GM19438 (cell line): ENCODE data around the gene CACNG5.

Experiments used
- ATAC-seq: cut with Tn5 transposase; IDR thresholded peaks from one replicate; pipeline ENCODE4 v1.9.1; 2021; ENCODE audit warnings: low read depth; ENCODE audit not compliant: unreplicated experiment

CACNG5 gene

GRCh38 chr17:66847704-66848103, 12.8 kb downstream of the CACNG5 start:
- no peak for ATAC-seq

- no peak for ATAC-seq
Observed at GRCh38 chr17:66848496-66848895, 13.6 kb downstream of the CACNG5 start.

- no peak for ATAC-seq
Observed at GRCh38 chr17:66849032-66849655, 14.2 kb downstream of the CACNG5 start.

- ATAC-seq: no peak
Observed at GRCh38 chr17:66849851-66850580, 15.1 kb downstream of the CACNG5 start.

GRCh38 chr17:66850692-66851091, 15.8 kb downstream of the CACNG5 start:
- ATAC-seq: no peak

GRCh38 chr17:66855204-66855603, 20.3 kb downstream of the CACNG5 start:
- no peak for ATAC-seq

GRCh38 chr17:66858226-66859083, 23.5 kb downstream of the CACNG5 start:
- ATAC-seq: no peak

- ATAC-seq: no peak
Observed at GRCh38 chr17:66859353-66859752, 24.4 kb downstream of the CACNG5 start.

- no peak for ATAC-seq
Observed at GRCh38 chr17:66860204-66860603, 25.3 kb downstream of the CACNG5 start.

- ATAC-seq: no peak
Observed at GRCh38 chr17:66863820-66864219, 28.9 kb downstream of the CACNG5 start.

GRCh38 chr17:66865151-66865550, 30.2 kb downstream of the CACNG5 start:
- no peak for ATAC-seq

GRCh38 chr17:66873962-66874361, 39.0 kb downstream of the CACNG5 start:
- no peak for ATAC-seq

GRCh38 chr17:66884931-66885330, 50.0 kb downstream of the CACNG5 start:
- no peak for ATAC-seq

- ATAC-seq: no peak
Observed at GRCh38 chr17:66885417-66885816, 50.5 kb downstream of the CACNG5 start.

GRCh38 chr17:66889480-66890230, 54.7 kb downstream of the CACNG5 start:
- ATAC-seq: no peak

GRCh38 chr17:66892246-66892645, 57.3 kb downstream of the CACNG5 start:
- ATAC-seq: no peak

- no peak for ATAC-seq
Observed at GRCh38 chr17:66893382-66893781, 58.5 kb downstream of the CACNG5 start.

GRCh38 chr17:66893863-66894262, 58.9 kb downstream of the CACNG5 start:
- no peak for ATAC-seq

- no peak for ATAC-seq
Observed at GRCh38 chr17:66897141-66897540, 62.2 kb downstream of the CACNG5 start.

- ATAC-seq: no peak
Observed at GRCh38 chr17:66898536-66898935, 63.6 kb downstream of the CACNG5 start.
